SK-N-SH (cell line): ENCODE results near the gene CYP27C1. TPM values are rescaled to one million over a fixed set of nuclear protein-coding genes. Genes with fewer than 3 reads are reported as not detected.

ENCODE experiments used
- CTCF ChIA-PET: fragments of 300-600, 350-600 bp; formaldehyde crosslinking; extraction: SDS; loops from one replicate; lab custom pipeline; 2021; lab: Yijun Ruan, JAX
- POLR2A ChIA-PET: fragments of 350-600 bp; sonication (Branson Sonifier 250); formaldehyde crosslinking; extraction: SDS; loops from one replicate; lab custom pipeline; 2020; ENCODE audit warnings: antibody characterized with exemption, inconsistent platforms; lab: Yijun Ruan, JAX
- DNase-seq: peaks from one replicate; pipeline ENCODE4 v3.0.0; 2012
- H2AFZ ChIP-seq: fragments of 200-600 bp; sonication (generic); 2 replicates; pipeline ENCODE4 v1.8.1; 2016; ENCODE audit warnings: antibody characterized with exemption, mild to moderate bottlenecking, low read depth
- H3F3A ChIP-seq: fragments of 200-600 bp; sonication (generic); replicated peaks from 2 replicates; pipeline ENCODE3; 2016; ENCODE audit warnings: antibody characterized with exemption, mild to moderate bottlenecking; ENCODE audit not compliant: insufficient read depth
- H3K27ac ChIP-seq, 2 experiments: fragments of 200-500 bp in 1 of 2; fragments of 200-600 bp in 1 of 2; sonication (Bioruptor generic) in 1 of 2; sonication (generic), shearing (Covaris generic) in 1 of 2; 2 replicates each; pipeline versions ENCODE4 v1.5.1 to v1.6.1; 2014 to 2016; ENCODE audit warnings: low read depth in 2 of 2, inconsistent platforms in 1 of 2, low read length in 1 of 2, mild to moderate bottlenecking in 1 of 2, mixed read lengths in 1 of 2
- H3K27me3 ChIP-seq: fragments of 200-600 bp; sonication (generic), shearing (Covaris generic); 2 replicates; pipeline ENCODE4 v1.6.1; 2016; ENCODE audit warnings: mixed run types; ENCODE audit not compliant: insufficient read depth
- H3K36me3 ChIP-seq, 2 experiments: fragments of 200-500 bp in 1 of 2; fragments of 200-600 bp in 1 of 2; sonication (Bioruptor generic) in 1 of 2; sonication (generic) in 1 of 2; replicated peaks in 1 of 2; 2 replicates each; pipeline versions ENCODE3 to v1.5.1; 2014 to 2016; ENCODE audit warnings: low read length in 1 of 2, mild to moderate bottlenecking in 1 of 2; ENCODE audit not compliant: insufficient read depth in 2 of 2, control insufficient read depth in 1 of 2
- H3K4me1 ChIP-seq, 2 experiments: fragments of 200-500 bp in 1 of 2; fragments of 200-600 bp in 1 of 2; sonication (Bioruptor generic) in 1 of 2; sonication (generic), shearing (Covaris generic) in 1 of 2; 2 replicates each; pipeline versions ENCODE4 v1.5.1 to v1.6.1; 2014 to 2016; ENCODE audit warnings: low read depth in 1 of 2, low read length in 1 of 2, mixed run types in 1 of 2; ENCODE audit not compliant: insufficient read depth in 2 of 2, control insufficient read depth in 1 of 2
- H3K4me2 ChIP-seq: fragments of 200-600 bp; sonication (generic), shearing (Covaris generic); 2 replicates; pipeline ENCODE4 v1.6.1; 2017; ENCODE audit warnings: mixed run types
- H3K4me3 ChIP-seq, 2 experiments: fragments of 200-500 bp in 1 of 2; fragments of 200-600 bp in 1 of 2; sonication (Bioruptor generic) in 1 of 2; sonication (generic), shearing (Covaris generic) in 1 of 2; 2 replicates each; pipeline versions ENCODE4 v1.5.1 to v1.8.1; 2014 to 2016; ENCODE audit warnings: low read depth in 2 of 2, inconsistent platforms in 1 of 2, low read length in 1 of 2, mild to moderate bottlenecking in 1 of 2, mixed read lengths in 1 of 2, moderate library complexity in 1 of 2
- H3K79me2 ChIP-seq: fragments of 200-600 bp; sonication (generic); 2 replicates; pipeline ENCODE4 v1.8.1; 2017; ENCODE audit warnings: mild to moderate bottlenecking; ENCODE audit not compliant: insufficient read depth
- H3K9ac ChIP-seq: fragments of 200-600 bp; sonication (generic); 2 replicates; pipeline ENCODE4 v1.6.1; 2017; ENCODE audit warnings: mixed run types
- H3K9me2 ChIP-seq: fragments of 200-600 bp; sonication (generic); 2 replicates; pipeline ENCODE4 v1.6.1; 2017; ENCODE audit warnings: mixed run types
- H3K9me3 ChIP-seq: fragments of 200-600 bp; sonication (generic); 2 replicates; pipeline ENCODE4 v1.6.1; 2017; ENCODE audit warnings: mixed run types, mild to moderate bottlenecking, moderate library complexity
- H4K20me1 ChIP-seq: fragments of 200-600 bp; sonication (generic); 2 replicates; pipeline ENCODE4 v1.6.1; 2017; ENCODE audit warnings: mild to moderate bottlenecking, mixed run types; ENCODE audit not compliant: insufficient read depth
- CHD2 ChIP-seq: fragments of 150-350 bp; IDR thresholded peaks from 2 replicates; pipeline ENCODE4 v1.6.1; 2018; ENCODE audit warnings: low read length; ENCODE audit not compliant: partially characterized antibody
- ELF1 ChIP-seq: IDR thresholded peaks from 2 replicates; pipeline ENCODE4 v1.4.0; 2012
- EZH2phosphoT487 ChIP-seq: fragments of 200-600 bp; sonication (generic); IDR thresholded peaks from 2 replicates; pipeline ENCODE4 v1.6.1; 2017; ENCODE audit warnings: low read depth, mixed run types, mild to moderate bottlenecking, antibody characterized with exemption, moderate library complexity, borderline replicate concordance
- GABPA ChIP-seq: IDR thresholded peaks from 2 replicates; pipeline ENCODE4 v1.4.0; 2012; ENCODE audit warnings: low read depth, mild to moderate bottlenecking
- MAX ChIP-seq: IDR thresholded peaks from 2 replicates; pipeline ENCODE4 v1.4.0; 2012; ENCODE audit warnings: low read depth
- MXI1 ChIP-seq: IDR thresholded peaks from 2 replicates; pipeline ENCODE4 v1.6.1; 2012; ENCODE audit warnings: mild to moderate bottlenecking, low read depth, low read length, improper control_type of control experiment
- NFIC ChIP-seq: IDR thresholded peaks from 2 replicates; pipeline ENCODE4 v1.4.0; 2012; ENCODE audit warnings: borderline replicate concordance
- POLR2AphosphoS5 ChIP-seq: IDR thresholded peaks from 2 replicates; pipeline ENCODE4 v1.6.1; 2012; ENCODE audit warnings: low read depth, low read length
- RFX5 ChIP-seq: IDR thresholded peaks from 2 replicates; pipeline ENCODE4 v1.6.1; 2012; ENCODE audit warnings: mild to moderate bottlenecking, improper control_type of control experiment, low read length
- SIN3A ChIP-seq: IDR thresholded peaks from 2 replicates; pipeline ENCODE4 v1.6.1; 2012; ENCODE audit warnings: low read depth, mild to moderate bottlenecking, low read length, moderate library complexity, borderline replicate concordance
- SMC3 ChIP-seq: IDR thresholded peaks from 2 replicates; pipeline ENCODE4 v1.6.1; 2012; ENCODE audit warnings: low read depth, low read length, improper control_type of control experiment
- USF2 ChIP-seq: fragments of 150-350 bp; IDR thresholded peaks from 2 replicates; pipeline ENCODE4 v1.6.1; 2017; ENCODE audit warnings: antibody characterized with exemption, low read length, low read depth, borderline replicate concordance
- WGBS: methylation state at CpG from one replicate; pipeline ENCODE4 v1.1.6; 2017; ENCODE audit warnings: low lambda C conversion rate; 5-methylcytosine and 5-hydroxymethylcytosine counted together
- polyA plus RNA-seq, 3 experiments: library from polyadenylated mRNA; depleted of rRNA; stranded (reverse); fragments of >200 nt; gene quantifications; 2 replicates each; pipeline ENCODE4 v1.2.3, GENCODE V29; 2012

CYP27C1 gene
- polyA plus RNA-seq, 1 of the 3 experiments (the other 2 are of a cell fraction) = not detected

- no peak for DNase-seq
- Histone ChIP-seq H3K4me1 (no peaks in the 10 kb centered on the region), H3K9me2 (no peaks in the 10 kb centered on the region), H3F3A (no peaks in the 10 kb centered on the region), H3K36me3 (no peaks in the 10 kb centered on the region), H2AFZ (no peak overlapping the region), H3K9ac (no peak overlapping the region), H3K4me2 (no peak overlapping the region), H3K9me3 (no peaks in the 10 kb centered on the region), H3K79me2 (no peaks in the 10 kb centered on the region), H3K27ac (no peak overlapping the region), H4K20me1 (no peaks in the 10 kb centered on the region), H3K4me3 (no peak overlapping the region), H3K27me3 (no peaks in the 10 kb centered on the region)
- TF ChIP-seq USF2 (no peak), RFX5 (no peak), CHD2 (no peak), MXI1 (no peak), POLR2AphosphoS5 (no peak), SIN3A (no peak), EZH2phosphoT487 (no peak), NFIC (no peak), MAX (no peak), GABPA (no peak)
- POLR2A ChIA-PET = no interaction called here
- whole genome bisulfite sequencing = 67% methylated on average over 9 of the region's 13 CpGs
- CTCF ChIA-PET = interaction anchor here (0.9 to 1.4 kb wide), 2 partner anchors 23 to 124 kb away, joined by 3 read pairs; no protein-coding TSS in a partner anchor
Measured at GRCh38 chr2:127191331-127192219, 28.5 kb downstream of the CYP27C1 start.

GRCh38 chr2:127188797-127189196 lies 31.3 kb downstream of the CYP27C1 start:
- H3F3A ChIP-seq = no peaks in the 10 kb centered on the region
- H3K4me3 ChIP-seq = no peak overlapping the region
- ChIA-PET POLR2A (interaction anchor here (1.2 kb wide), 1 partner anchor 105 kb away, joined by 3 read pairs; the partner anchor contains the start of gene ERCC3), CTCF (no interaction called here)
- H2AFZ ChIP-seq = no peak overlapping the region
- TF ChIP-seq RFX5 (no peak), SMC3 (no peak), ELF1 (no peak), MAX (no peak), EZH2phosphoT487 (no peak)
- no peaks in the 10 kb centered on the region for H3K4me1 ChIP-seq
- H3K4me2 ChIP-seq = no peak overlapping the region
- no peaks in the 10 kb centered on the region for H3K36me3 ChIP-seq
- no peaks in the 10 kb centered on the region for H3K79me2 ChIP-seq
- WGBS = 57% methylated on average over 8 of the region's 8 CpGs
- DNase-seq = no peak
- no peak overlapping the region for H3K9ac ChIP-seq
- no peaks in the 10 kb centered on the region for H3K27me3 ChIP-seq
- H3K9me3 ChIP-seq = no peaks in the 10 kb centered on the region
- no peaks in the 10 kb centered on the region for H3K9me2 ChIP-seq
- no peaks in the 10 kb centered on the region for H4K20me1 ChIP-seq
- no peak overlapping the region for H3K27ac ChIP-seq
